GM06990 (cell line): Measurements from ENCODE around the gene NBEA.
"Not testable (repeated sequence)": the region's sequence is repeated elsewhere in the genome, so short reads cannot be mapped to it uniquely, and the experiment has no call there.

Source experiments
- DNase-seq: peaks from one replicate; pipeline ENCODE4 v3.0.0-alpha.2; 2011; ENCODE audit not compliant: insufficient read length; ENCODE audit errors: extremely low read depth
- H3K27me3 ChIP-seq: replicated peaks from 2 replicates; pipeline ENCODE4 v1.6.0; 2011; ENCODE audit warnings: low read length; ENCODE audit not compliant: control insufficient read depth, insufficient read depth
- H3K36me3 ChIP-seq: 2 replicates; pipeline ENCODE4 v1.5.1; 2011; ENCODE audit warnings: low read length; ENCODE audit not compliant: control insufficient read depth, insufficient read depth
- H3K4me3 ChIP-seq: replicated peaks from 2 replicates; pipeline ENCODE4 v1.5.1; 2011; ENCODE audit warnings: low read depth, mild to moderate bottlenecking, control low read depth, low read length
- TF ChIP-seq, protein P1 (sequence below): IDR thresholded peaks from 2 replicates; pipeline ENCODE4 v1.5.1; 2011; ENCODE audit warnings: low read length, control low read depth, mild to moderate bottlenecking, inconsistent platforms; ENCODE audit not compliant: insufficient read depth, poor library complexity, severe bottlenecking

The NBEA gene

DNA sequence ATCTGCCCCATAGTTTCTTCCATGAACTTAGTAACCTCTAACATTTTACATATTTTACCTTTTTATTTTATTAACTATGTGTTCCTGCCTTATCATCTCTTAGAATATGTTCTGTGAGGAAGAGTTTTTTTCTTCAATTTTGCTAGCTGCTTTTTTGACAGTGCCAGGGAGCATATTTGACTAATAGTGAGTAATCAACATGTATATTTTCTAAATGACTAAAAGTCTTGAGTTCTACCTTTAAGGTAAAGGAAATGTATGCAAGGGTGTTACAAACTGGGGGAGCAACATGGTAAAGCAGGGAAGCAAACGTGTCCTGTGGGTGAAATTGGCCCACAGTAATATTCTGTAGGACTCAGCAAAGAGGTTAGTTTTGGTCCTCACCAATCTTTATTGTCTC lies 165.5 kb downstream of the NBEA start:
- H3K4me3 ChIP-seq, result no peak overlapping the region
- no peaks in the 10 kb centered on the region for H3K27me3 ChIP-seq
- DNase-seq, result no peak
- TF ChIP-seq, protein P1, sequence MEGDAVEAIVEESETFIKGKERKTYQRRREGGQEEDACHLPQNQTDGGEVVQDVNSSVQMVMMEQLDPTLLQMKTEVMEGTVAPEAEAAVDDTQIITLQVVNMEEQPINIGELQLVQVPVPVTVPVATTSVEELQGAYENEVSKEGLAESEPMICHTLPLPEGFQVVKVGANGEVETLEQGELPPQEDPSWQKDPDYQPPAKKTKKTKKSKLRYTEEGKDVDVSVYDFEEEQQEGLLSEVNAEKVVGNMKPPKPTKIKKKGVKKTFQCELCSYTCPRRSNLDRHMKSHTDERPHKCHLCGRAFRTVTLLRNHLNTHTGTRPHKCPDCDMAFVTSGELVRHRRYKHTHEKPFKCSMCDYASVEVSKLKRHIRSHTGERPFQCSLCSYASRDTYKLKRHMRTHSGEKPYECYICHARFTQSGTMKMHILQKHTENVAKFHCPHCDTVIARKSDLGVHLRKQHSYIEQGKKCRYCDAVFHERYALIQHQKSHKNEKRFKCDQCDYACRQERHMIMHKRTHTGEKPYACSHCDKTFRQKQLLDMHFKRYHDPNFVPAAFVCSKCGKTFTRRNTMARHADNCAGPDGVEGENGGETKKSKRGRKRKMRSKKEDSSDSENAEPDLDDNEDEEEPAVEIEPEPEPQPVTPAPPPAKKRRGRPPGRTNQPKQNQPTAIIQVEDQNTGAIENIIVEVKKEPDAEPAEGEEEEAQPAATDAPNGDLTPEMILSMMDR, result no peak
- no peaks in the 10 kb centered on the region for H3K36me3 ChIP-seq

DNA sequence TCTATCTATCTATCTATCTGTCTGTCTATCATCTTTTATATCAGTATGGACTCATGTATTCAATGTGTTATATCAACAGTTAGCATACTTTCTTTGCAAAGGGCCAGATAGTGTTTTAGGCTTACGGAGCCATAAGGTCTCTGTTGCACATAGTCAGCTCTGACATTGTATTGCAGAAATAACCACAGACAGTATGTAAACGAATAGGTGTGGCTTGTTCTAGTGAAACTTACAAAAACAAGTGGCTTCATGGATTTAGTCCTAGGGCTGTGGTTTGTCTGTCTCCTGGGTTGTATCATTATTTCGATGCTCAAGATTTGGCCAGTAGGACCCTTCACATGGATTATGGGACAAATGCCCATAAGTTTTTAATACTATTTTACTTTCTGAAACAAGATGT lies 171.5 kb downstream of the NBEA start:
- H3K4me3 ChIP-seq, H3K36me3 ChIP-seq, DNase-seq, H3K27me3 ChIP-seq: not testable (repeated sequence)

DNA sequence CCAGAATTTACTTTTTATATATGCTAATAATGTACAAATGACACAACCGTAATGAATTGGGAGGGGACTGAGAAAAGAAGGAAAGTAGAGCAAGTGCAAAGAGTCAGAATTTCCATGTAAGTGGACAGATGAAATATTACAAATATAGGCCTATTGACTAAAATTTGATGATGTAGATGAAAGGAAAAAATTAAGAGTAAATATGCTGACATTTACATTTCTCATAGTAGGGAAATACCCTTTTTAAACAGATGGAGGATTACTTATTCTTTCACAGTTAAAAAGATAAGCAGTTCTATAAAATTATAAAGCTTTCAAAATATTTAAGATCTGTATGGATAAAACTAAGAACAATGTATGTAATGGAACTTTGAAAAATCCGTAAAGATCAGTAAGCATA lies 185.4 kb downstream of the NBEA start:
- no peak overlapping the region for H3K4me3 ChIP-seq
- no peaks in the 10 kb centered on the region for H3K27me3 ChIP-seq
- no peak for DNase-seq
- TF ChIP-seq, protein P1, result no peak
- H3K36me3 ChIP-seq, result no peaks in the 10 kb centered on the region

DNA sequence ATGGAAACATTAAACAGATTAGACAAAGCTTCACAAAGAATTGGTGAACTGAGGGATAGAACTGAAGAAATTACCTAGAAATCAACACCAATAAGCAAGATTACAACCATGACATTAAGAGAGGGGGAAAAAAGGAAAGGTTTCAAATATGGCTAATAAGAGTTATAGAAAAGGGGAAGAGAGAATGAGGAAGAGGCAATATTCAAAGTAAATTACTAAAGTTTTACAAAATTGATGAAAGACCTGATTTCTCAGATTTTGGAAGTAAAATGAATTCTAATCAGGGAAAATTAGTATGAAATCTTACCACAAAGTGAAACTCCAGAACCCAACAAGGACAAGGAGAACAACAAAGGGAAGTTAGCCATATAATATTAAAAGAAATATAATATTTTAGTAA lies 187.4 kb downstream of the NBEA start:
- no peak for DNase-seq
- TF ChIP-seq, protein P1, result no peak
- Histone ChIP-seq H3K27me3 (no peaks in the 10 kb centered on the region), H3K4me3 (no peak overlapping the region), H3K36me3 (no peaks in the 10 kb centered on the region)

DNA sequence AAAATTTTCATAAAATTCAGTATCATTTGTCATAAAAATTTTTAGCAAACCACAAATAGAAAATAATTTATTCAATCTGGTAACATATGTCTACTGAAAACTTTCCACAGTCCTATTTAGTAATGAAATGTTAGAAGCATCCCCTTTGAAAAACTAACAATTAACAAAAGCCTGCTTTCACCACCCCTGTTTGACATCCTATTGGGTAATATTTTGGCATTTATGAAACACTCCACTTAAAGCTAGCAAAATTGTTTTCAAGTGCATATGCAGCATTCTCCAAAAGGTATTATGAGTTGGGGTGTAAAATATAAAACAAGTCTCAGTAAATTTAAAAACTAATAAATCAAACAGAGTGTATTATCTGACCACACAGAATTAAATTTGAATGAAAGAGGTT lies 189.4 kb downstream of the NBEA start:
- Histone ChIP-seq H3K27me3 (no peaks in the 10 kb centered on the region), H3K4me3 (no peak overlapping the region), H3K36me3 (no peaks in the 10 kb centered on the region)
- DNase-seq, result no peak
- TF ChIP-seq, protein P1, result no peak

DNA sequence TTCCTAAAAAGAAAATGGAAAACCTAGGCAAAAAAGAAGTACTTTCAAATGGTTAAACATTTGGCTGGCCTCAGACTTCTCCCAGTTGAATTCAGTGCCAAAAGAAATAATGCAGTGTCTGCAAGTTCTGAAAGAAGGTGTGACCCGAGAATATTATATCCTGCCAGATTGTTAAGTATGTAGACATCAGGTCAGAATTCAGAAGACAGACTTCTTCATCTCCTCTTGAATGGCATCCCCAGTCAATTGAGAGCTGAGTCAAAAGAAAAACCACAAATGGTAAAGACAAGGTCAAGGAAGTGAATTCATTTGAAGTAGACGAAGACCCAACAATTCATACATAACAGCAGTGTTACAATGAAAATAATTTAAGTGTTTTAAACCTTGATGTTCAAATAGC lies 194.5 kb downstream of the NBEA start:
- no peak for DNase-seq
- TF ChIP-seq, protein P1, result no peak
- Histone ChIP-seq H3K36me3 (no peaks in the 10 kb centered on the region), H3K4me3 (no peak overlapping the region), H3K27me3 (no peaks in the 10 kb centered on the region)
